Stimulated activated CD4-positive, alpha-beta T cell treated with anti-CD3 and anti-CD28 coated beads, Interleukin-15, amount 100 ng/mL, for 48 hours (primary cell): Measurements from ENCODE around the gene FXYD1.
"Not testable (repeated sequence)": the region's sequence is repeated elsewhere in the genome, so short reads cannot be mapped to it uniquely, and the experiment has no call there.

ENCODE experiments used
- DNase-seq, 2 donors: peaks; one replicate each; pipeline ENCODE4 v3.0.0-alpha.2; 2020; ENCODE audit warnings: low read depth in 2 of 2

FXYD1 gene

DNA sequence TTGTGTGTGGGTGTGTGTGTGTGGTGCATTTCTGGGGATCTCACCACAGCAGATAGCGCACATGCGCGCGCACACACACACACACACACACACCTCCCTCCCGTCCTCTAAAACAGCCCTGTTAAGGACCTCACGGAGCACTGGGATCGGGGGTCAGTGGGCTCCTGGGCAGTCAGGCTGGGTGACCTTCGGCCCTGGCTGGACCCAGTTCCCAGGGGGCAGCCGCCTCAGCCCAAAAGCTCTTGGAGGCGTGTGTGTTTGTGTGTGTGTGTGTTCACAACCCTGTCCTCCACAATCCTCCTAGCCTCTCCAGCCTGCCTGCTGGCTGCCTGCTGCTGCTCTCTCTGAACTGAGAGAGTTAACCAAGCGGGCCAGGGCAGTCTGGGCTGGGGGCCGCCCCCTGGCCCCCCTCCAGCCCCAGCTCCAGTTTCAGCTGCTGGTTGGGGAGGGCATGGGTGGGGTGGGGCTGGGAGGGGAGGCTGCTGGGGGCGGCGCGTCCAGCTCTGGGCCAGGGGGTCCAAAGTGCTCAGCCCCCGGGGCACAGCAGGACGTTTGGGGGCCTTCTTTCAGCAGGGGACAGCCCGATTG lies at the start of gene FXYD1:
Gene FXYD1, plus strand, starts transcription at position 520 of the 588 bp plus-strand sequence. CDS start 1,256 bp downstream, outside the sequence.
- no peak for DNase-seq

DNA sequence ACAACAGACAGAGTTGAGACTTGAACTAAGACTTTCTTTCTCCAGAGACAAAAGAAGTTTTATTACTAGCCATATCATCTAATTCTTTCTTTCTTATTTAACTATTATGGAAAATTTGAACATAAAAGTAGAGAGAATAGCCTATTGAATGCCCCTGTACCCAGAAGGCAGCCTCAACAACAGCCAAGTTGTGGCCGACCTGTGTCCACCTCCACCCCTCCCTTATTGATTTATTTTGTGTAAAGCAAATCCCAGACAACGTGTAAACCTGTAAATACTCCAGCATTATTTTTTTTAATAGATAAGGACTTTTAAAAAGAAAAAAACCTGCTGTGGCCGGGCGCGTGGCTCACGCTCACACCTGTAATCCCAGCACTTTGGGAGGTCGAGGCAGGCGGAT lies 49.1 kb upstream of the FXYD1 start:
- no peak for DNase-seq

DNA sequence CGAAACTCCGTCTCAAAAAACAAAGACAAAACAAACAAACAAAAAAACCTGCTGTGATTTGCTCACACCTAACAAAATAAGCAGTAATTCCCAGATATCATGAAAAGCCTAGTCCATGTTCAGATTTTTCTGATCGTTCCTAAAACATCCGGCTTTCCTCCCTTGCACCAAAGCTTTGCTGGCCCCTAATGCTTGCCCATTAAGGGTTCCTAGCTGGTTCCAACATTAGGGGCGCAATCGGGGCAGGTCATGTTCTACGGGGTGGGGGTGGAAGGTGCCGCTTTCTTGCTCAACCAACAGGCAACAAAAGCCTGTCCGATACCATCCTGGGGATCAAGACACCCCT lies 48.5 kb upstream of the FXYD1 start:
- DNase-seq = no peak

DNA sequence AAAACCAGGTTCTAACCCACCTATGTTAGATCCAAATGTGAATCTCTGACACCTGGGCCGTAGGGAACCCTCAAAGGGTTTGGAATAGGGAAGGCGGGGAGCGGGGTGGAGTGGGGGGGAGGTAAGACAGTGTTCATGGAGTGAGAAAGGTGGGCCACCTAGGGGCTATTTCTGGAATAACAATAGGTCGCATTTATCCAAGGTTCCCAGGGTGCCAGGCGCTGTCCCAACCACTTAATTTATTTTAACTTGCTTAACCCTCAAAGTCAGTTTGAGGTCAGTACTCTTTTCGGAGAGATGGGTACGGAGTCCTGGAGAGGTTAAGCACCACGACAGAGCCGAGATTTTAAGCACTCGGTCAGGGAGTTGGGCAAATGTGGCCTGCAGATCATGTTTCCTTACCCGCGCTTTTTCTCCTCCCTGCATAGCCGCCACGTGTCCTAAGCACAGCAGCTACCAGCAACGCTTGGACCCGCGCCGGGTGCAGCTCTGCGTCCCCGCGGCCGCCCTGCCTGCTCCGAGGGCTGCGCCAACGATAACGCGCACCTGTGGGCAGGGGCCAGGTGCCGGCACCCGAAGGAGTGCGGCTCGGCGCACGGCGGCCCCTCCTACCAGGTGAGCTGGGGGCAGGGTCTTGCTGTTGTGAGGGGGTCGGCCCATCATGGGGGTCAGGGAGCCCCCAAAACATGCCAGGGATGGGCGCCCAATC lies 48.0 kb upstream of the FXYD1 start:
- peak in 1 of 2 donors; percentile 42 for DNase-seq

DNA sequence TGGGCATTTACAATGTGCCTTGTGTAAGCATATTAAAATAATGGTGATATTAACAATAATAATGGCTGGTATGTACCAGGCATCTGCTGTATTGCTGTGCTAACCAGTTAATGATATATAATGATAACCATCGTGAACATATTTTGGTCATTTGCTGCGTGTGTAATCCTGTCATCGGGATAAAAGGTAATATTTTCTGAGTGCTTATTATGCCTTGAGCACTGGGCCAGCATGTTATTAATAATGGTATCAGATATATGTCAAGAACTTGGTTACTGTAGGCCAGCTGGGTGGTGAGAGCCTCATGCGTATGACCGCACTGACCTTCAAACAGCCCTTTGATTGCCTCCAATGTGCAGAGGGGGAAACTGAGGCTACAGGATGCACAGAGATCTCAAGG lies 45.2 kb upstream of the FXYD1 start:
- DNase-seq = no peak

DNA sequence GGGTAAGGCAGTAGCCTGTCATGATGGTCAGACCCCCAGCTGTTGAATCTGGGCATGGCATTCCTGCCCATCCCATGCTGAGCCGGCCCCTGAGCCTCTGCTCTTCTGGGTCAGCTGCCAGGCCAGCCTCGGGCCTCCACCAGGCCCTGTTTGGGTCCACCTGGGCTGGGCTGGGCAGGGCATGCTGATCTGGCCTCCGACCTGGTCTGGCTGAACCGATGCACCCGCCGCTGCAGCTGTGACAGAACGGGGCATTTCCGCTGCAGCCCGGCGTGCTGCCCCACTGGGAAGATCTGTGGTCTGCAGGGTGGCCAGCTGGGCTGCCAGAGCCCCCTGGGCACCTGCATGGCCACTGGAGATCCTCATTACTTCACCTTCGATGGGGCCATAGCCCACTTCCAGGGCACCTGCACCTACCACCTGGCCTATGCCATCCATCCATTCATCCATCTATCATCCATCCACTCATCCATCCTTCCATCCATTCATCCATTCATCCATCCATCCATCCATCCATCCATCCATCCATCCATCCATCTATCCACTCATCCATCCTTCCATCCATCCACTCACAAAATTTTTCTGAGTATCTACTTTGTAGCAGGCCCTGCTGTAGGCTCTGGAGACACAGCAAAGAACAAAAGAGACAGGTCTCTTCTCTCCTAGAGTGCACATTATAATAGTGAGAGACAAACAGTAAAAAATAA lies 44.5 kb upstream of the FXYD1 start:
- no peak for DNase-seq

DNA sequence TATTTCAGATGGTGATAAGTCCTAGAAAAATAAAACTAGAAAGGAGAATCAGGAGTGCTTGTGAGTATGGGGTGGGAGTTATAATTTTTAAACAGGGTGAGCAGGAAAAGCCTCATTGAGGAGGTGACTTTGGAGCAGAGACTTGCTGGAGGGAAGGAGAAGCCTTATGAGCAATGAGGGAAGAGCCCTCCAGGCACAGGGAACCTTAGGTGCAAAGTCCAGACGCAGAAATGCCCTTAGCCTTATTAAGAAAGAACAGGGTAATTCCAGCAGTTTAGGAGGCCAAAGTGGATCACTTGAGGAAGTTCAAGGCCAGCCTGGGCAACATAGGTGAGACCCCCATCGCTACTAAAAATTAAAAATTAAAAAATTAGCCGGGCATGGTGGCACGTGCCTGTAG lies 44.0 kb upstream of the FXYD1 start:
- no peak for DNase-seq

DNA sequence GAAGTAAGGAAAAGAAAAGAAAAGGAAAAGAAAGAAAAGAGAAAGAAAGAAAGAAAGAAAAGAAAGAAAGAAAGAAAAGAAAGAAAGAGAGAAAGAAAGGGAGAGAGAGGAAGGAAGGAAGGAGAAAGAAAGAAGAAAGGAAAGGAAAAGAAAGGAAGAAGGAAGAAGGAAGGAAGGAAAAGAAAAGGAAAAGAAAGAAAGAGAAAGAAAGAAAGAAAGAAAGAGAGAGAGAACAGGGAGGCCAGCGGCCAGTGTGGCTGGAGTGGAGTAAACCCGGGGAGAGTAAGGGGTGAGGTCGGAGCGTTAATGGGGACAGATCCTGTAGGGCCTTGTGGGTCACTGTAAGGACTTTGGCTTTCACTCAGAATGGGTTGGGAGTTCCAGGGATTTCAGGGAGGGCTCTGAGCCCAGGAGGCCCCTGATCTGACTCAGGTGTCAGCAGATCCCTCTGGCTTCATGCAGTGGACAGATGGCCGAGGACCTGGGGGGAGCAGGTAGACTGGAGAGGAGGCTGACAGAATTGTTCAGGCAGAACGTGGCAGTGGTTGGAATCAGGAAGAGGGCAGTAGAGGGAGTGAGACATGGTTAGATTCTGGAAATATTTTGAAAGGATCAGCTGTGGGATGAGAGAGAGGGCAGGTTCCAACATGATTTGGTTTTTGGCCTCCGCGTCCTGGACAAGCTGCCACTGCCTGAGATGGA lies 42.8 kb upstream of the FXYD1 start:
- DNase-seq = no peak

DNA sequence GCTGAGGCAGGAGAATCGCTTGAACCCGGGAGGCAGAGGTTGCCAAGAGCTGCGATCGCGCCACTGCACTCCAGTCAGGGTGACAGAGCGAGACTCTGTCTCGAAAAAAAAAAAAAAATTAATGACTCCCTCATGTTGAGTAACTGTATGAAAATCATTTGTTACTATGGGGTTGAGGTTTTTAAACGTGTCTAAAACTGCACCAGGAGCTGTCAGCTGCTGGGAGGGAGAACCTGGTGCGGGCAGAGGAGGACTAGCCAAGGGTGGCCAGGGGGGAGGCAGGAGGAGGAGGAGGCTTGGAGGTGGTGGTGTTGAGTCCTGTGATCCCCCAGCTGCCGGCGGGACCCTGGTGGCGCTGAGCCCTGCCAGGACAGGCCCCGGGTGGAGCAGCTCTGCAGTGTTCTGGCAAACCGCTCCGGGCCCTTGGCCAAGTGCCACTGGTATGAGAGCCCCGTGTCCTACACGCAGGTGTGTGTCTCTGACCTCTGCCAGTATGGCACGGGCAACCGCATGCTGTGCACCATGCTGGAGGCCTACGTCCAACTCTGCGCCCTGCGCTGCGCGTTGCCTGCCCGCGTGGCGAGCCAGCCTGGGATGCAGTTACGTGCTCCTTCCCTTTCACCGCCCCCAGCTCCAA lies 40.1 kb upstream of the FXYD1 start:
- no peak for DNase-seq

DNA sequence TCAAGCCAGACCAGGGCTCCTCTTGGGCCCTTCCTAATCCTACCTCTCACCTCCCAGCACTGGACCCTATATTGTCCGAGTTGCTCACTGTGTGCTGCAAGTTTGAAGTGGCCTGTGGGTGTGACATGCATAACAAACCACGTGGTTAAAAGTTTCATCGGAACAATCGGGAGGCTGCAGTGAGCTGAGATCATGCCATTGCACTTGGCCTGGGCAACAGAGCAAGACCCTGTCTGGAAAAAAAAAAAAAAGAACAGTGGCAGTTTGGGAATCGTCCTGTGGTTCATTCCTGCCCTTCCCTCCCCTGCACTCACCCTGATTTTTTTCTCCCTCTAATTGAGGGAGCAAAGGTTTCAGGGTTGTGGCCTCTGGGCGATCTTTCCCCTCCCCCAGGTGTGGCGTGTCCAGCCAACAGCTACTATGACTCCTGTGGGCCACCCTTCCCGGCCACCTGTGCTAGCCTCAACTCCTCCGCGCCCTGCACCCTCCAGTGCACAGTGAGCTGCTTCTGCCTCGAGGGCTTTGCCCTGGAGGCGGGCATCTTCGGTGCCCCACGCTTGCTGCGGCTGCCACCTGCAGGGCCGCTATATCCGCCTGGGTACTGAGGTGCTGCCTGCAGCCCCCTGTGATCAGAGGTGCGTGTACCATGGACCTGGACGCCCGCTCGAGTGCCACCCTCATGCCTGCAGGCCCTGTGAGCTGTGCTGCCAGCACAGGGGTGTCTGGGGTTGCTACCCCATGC lies 39.3 kb upstream of the FXYD1 start:
- DNase-seq = no peak

DNA sequence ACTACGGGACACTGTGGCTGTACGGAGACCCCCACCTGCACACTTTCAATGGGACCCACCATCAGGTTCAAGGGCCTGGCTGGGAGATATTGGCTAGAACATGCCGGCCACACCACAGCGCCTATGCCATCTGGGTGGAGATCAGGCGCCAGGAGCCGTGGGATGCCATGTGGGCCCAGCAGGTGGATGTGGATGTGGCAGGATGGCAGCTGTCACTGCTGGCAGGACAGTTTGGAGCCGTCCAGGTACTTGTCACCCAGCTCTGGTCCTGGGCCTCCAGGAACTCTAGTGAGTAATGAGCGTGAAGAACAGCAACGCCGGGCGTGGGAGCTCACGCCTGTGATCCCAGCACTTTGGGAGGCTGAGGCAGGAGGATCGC lies 38.7 kb upstream of the FXYD1 start:
- no peak for DNase-seq

DNA sequence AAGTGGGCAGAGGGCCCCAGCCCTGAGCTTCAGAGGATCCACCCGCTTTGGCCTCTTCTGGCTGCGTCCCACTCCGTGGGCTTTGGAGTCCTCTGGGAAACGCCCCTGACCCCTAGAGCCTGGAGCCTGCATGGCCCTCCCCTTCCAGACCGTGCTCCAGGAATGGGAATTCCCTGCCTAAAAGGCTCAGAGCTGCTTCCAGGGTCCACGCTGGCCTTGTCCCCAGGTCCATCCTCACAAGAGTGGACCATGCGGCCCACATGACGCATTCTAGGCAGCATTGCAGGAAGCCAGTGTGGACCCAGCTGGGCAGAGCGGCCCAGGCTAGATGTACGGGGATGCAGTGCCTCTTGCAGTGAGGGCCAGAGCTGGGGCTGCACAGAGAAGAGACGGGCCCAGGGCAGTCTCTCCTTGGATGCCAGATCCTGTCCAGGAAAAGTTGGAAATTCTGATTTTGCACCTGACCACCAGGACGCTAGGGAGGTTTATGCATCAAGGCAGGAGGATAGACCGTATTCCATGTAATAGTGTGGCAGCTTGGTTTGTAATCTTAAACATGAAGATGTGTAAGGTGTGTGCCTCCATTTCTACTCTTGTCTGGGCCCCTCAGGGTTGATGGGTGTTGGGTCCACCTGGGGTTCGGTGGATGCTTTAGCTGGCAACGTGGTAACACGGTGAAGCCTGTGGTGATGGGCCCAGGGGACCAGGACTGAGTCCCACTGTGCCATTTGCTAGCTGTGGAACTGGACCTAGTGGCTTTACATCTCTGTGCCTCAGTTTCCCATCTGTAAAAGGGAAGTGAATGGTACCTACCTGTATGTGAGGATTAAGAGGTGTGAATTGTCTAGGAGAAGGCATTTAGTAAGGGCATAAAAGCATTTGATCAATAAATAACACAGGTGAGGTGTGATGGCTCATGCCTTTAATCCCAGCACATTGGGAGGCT lies 37.8 kb upstream of the FXYD1 start:
- no peak for DNase-seq

DNA sequence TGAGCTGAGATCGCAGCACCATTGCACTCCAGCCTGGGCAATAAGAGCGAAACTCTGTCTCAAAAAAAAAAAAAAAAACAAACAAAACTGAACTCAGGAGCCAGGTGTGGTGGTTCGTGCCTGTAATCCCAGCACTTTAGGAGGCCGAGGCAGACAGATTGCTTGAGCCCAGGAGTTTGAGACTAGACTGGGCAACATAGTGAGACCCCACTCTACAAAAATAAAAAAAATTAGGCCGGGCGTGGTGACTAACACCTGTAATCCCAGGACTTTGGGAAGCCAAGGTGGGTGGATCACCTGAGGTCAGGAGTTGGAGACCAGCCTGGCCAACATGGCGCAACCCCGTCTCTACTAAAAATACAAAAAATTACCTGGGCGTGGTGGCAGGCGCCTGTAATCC lies 36.7 kb upstream of the FXYD1 start:
- DNase-seq = not testable (repeated sequence)

DNA sequence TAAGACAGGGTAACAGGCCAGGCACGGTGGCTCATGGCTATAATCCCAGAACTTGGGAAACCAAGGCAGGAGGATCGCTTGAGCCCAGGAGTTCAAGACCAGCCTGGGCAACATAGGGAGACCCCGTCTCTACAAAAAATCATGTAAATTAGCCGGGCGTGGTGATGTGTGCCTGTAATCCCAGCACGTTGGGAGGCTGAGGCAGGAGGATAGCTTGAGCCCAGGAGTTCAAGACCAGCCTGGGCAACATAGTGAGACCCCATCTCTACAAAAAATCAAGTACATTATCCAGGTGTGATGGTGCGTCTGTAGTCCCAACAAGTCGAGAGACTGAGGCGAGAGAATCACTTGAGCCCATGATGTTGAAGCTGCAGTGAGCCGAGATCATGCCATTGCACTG lies 35.0 kb upstream of the FXYD1 start:
- not testable (repeated sequence) for DNase-seq

DNA sequence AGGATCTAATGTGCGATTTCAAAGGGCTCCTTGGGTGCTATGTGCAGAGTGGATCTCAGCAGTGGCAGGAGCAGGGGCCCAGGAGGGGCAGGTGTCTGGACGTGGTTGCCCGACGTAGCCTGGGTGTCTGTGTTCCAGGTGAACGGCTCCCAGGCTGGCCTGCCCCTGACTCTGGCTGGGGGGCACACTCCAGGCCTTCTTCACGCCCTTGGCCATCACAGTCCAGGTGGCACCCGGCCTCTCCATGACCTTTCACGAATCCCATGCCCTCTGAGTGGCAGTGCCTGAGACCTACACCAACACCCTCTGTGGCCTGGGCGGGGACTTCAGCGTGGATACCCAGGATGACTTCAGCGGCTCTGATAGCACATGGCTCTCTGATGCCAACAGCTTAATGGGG lies 34.3 kb upstream of the FXYD1 start:
- no peak for DNase-seq

DNA sequence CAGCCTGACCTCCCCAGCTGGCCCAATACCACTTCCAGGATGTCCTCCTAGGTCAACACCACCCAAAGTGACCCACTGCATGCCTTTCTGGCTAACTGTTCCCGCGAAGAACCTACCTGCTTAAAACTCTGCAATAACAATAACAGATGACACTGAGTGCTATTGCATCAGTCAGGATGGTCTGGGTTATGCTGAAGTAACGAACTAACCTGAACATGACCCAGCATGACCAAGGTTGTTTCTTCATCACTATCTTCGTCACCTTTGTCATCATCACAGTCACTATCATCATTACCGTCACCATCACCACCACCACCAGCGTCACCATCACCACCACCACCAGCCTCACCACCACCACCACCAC lies 33.6 kb upstream of the FXYD1 start:
- DNase-seq = no peak

DNA sequence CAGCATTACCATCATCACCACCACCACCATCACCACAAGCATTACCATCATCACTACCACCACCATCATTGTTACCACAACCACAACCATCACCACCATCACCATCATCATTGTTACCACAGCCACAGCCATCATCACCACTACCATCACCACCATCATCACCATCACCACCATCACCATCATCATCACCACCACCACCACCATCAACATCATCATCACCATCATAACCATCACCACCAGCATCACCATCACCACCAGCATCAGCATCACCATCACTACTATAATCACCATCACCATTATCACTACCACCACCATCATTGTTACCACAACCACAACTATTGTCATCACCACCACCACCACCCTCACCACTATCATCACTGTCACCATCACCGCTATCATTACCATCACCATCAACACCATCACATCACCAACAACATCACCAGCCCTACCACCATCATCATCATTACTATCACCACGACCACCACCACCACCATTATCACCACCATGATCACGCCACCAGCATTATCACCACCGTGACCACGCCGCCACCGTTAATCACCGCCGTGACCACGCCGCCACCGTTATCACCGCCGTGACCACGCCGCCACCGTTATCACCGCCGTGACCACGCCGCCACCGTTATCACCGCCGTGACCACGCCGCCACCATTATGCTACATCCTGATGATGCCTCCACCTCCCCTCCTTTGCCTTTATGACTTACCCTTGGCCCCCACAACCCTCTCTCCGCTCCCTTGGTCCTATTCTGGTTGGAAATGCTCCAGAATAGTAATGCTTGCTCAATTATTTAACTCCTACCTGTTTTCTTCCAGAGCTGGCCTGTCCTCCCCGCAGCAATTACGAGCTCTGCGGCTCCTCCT lies 33.0 kb upstream of the FXYD1 start:
- no peak for DNase-seq

DNA sequence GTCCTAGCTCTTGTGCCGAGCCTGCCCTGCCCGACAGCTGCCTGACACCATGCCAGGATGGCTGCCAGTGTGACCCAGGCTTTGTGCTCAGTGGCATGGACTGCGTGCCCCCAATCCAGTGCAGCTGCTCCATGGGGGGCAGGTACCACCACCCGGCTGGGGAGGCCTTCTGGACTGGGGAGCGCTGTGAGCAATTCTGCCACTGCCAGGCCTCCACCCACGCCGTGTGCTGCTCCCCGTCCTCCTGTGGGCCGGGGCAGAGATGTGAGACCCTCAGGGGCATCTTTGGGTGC lies 32.4 kb upstream of the FXYD1 start:
- DNase-seq = no peak

DNA sequence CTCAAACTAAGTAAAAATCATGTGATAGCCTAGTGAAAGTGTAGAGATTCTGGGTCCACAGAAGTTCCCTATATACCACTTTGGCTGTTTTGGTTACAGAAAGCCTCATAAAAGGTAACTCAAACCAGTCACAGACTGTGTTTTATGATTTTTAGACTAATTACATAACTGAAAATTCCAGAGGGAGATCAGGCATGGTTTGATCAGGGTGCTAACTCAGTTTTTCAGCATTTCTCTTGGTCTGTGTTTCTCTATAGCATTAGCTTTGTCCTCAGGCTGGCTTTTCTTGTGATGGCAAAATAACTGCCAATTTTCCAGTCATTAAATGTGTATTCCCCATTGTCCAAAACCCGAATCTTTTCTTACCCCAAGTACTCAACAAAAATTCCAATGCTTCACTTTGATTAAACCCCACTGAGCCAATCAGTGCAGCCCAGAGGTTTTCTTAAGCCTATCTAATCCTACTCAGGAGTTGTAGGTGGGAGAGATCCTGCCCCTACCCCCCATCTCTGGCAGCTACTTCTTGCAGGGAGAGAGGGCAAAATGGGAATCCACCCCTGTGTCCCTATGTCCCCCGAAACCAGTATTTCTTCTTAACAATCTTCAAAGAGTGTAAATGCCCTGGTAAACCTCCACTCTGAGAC lies 31.6 kb upstream of the FXYD1 start:
- DNase-seq = no peak
